NCI-H460 (cell line): ENCODE data around the gene NSUN3. TPM values are rescaled to one million over a fixed set of nuclear protein-coding genes. Genes with fewer than 3 reads are reported as not detected.
"Not testable (repeated sequence)": the region's sequence is repeated elsewhere in the genome, so short reads cannot be mapped to it uniquely, and the experiment has no call there.

ENCODE experiments used
- DNase-seq: peaks from one replicate; pipeline ENCODE4 v3.0.0-alpha.2; 2016; ENCODE audit warnings: low read depth; ENCODE audit errors: extremely low read depth
- total RNA-seq: library from RNA; depleted of rRNA; stranded (reverse); fragments of >200 nt; shearing (Covaris generic); gene quantifications from 2 replicates; pipeline ENCODE4 v1.2.3, GENCODE V29; 2014

Gene NSUN3
- total RNA-seq, 1 experiment from 2014 or later: 54.5 TPM

DNA sequence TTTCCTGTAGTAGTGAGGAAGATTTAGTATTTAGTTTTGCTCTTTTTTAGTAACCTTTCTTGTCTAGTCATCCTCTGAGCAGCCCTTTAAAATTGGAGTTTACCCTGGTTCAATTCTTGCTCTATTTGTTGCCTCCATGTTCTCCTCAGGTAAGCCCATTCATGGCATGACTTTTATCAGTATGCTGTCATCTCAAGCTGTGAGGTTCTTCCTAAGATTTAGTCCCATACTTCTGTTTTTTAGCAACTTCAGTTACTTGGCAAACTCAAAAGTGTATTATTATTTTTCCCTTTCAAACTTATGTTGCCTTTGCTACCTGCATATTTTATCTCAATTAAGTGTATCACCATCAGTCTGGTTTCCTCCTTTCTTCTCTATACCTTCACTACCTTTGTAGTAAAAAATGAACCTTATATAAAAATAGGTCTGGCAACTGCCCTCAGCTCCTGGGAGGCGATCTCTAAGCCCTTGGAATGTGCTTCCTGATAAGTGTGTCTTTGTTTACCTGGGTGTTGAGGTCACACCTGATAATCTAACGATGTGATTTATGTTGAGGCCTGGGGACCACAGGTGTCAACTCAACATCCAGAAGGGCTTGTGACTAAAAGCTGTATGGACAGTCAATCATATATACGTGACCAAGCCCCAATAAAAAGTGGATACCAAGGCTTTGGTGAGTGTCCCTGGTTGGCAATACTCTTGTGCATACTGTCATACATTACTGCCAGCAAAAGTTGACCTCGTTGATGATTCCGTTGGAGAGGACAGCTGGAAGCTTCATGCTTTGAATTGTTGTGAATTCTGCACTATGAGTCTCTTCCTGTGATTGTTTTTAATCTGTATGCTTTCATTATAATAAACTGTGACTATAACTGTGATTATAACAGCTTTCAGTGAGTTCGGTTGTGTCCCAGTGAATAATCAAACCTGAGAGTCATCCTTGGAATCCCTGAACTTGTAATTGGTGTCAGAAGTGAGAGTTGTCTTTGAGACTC lies 3.9 kb downstream of the NSUN3 start:
- DNase-seq: no peak

- no peak for DNase-seq
Observed at GRCh38 chr3:94069194-94069813, 6.4 kb downstream of the NSUN3 start.

DNA sequence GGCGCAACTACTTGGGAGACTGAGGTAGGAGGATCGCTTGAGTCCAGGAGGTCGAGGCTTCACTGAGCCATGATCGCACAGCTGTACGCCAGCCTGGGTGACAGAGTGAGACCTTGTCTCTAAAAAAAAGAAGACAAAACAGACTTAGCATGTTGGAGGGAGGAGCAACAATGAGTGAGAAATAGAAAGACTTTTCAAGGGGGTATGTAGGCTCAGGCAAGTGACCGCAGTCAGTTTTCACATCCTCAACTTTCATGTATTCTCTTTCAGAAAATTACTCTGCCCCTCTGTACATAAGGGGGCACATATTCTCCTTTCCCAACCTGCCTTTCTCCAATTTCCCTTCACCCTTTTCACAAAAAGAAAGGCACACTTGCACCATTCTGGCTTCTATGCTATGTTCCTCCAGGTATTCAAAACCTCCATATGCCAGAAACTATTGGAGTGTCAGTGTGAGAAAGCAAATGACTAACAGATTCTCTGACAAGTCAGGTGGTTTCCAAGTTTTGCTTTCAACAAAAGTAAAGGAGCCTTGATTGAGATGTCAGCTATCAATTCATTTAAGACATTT lies 7.6 kb downstream of the NSUN3 start:
- DNase-seq: no peak

GRCh38 chr3:94071713-94072284 lies 8.9 kb downstream of the NSUN3 start:
- no peak for DNase-seq

DNA sequence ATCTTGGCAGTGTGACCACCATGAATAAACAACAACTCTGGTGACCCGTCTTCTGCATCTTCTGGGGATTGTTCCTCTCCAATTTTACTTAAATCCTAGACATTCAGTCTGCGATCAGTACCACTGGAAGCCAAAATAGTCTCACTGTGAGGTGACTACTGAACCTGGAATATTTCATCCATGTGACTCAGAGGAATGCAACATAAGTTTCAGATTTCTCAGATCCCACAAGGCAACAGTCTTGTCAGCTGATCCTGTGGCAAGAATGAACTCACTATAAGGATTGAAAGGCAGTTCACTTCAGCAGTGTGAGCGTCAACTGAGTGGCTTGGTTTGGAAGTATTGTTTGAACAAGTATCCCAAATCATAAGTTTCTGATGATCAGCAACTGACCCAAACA lies 13.2 kb downstream of the NSUN3 start:
- no peak for DNase-seq

DNA sequence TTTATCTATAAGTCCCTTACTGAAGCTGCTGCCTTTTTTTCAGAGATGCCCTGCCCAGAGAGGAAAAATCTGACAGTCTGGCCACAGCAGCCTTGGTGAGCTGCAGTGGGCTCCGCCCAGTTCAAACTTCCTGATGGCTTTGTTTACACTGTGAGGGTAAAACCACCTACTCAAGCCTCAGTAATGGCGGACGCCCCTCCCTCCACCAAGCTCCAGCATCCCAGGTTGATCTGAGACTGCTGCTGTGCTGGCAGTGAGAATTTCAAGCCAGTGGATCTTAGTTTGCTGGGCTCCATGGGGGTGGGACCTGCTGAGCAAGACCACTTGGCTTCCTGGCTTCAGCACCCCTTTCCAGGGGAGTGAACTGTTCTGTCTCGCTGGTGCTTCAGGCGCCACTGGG lies 17.7 kb downstream of the NSUN3 start:
- not testable (repeated sequence) for DNase-seq

GRCh38 chr3:94081884-94082283 lies 19.0 kb downstream of the NSUN3 start:
- no peak for DNase-seq

DNA sequence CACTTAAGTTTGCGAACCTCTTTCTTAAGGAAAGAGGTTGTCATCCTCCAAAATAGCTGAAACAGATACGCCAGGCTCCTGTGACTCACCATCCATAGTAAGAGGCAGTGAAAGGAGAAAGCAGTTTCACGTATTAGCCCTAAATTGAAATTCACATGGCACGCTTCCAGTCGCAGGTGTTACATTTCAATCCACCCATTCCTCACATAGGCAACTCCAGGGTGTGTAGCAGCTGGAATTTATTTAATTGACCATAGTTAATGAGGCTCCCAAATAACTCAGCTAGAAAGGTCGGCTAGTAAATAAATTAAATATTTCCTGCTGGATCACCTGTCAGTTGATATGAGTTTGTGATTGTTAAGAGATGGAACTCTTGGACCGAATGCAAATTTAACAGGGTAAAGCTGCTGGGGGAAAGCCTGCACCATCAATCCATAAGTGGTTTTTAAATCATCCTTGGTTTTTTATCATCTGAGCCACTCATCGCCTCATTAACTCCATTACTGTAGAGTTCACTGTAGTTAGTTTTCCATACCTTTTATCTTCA lies 19.6 kb downstream of the NSUN3 start:
- DNase-seq: no peak

DNA sequence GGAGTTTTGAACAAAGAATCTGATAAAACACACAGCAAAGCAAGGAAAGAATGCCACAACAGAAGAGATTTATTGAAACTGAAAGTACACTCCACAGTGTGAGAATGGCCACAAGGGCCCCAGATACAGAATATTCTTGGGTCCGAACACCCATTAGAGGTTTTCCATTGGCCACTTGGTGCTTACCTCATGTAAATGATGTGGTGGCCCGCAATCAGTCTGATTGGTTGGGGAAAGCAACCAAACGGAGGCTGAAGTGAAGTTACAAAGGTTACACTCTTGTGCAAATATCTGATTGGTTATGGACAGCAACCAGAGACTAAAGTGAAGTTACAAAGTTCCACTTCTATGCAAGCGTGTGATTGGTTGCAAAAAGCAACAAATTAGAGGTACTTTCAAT lies 20.4 kb downstream of the NSUN3 start:
- no peak for DNase-seq

DNA sequence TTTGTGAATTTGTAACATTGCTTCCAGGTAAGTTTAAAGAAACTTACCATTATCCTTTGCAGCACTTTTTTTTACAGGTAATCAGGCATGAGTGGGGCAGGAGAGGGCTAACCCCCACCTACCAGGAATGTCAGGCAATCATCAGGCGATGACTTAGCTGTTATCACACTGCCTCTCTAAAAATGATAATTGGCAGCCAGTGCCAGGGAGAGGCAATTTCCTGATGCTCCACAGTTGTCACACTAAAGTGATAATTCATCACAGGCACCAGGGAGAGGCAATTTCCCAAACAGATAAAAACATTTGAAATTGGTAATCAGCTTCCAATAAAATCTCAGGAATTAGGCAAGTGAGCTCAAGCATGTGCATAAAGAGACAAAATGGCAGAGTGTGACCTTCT lies 26.3 kb downstream of the NSUN3 start:
- DNase-seq: no peak

DNA sequence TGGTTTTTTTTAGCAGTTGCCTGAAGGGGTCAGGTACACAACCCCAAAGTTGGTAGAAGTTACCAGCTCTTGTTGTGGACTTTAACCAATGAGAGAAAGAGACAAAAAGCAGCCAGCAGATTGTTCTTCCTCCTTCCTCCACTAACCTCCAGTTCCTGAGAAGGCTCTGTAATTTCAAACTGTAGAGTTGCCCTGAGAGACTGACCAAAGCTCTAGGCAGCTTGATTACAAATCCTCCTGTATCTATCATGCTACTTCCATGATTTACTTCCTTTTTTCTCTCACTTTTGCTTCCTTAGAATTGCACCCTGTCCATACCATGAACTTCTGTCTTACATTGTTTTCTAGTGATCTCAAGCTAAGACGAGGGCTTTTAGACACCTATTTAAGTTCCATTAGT lies 29.2 kb downstream of the NSUN3 start:
- DNase-seq: no peak

GRCh38 chr3:94093151-94093550 lies 30.3 kb downstream of the NSUN3 start:
- DNase-seq: no peak

GRCh38 chr3:94095111-94095510 lies 32.2 kb downstream of the NSUN3 start:
- no peak for DNase-seq

DNA sequence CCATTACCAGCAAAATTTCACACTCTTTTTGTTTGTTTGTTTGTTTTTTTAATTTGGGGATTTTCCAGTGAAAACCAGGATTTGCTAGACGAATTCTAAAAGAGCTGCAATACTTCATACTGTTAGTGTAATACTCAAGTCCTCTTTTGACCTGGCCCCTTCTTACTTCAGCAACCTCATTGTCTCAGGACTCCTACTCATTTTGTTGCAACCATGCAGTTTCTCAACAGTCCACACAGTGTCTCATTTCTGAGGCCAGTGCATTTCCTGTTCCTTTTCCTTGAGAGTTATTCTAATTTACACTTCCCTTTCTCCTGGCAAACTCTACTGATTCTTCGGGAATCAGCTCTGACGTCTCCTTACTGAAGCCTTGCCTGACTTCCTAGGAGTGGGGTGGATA lies 35.6 kb downstream of the NSUN3 start:
- DNase-seq: no peak

DNA sequence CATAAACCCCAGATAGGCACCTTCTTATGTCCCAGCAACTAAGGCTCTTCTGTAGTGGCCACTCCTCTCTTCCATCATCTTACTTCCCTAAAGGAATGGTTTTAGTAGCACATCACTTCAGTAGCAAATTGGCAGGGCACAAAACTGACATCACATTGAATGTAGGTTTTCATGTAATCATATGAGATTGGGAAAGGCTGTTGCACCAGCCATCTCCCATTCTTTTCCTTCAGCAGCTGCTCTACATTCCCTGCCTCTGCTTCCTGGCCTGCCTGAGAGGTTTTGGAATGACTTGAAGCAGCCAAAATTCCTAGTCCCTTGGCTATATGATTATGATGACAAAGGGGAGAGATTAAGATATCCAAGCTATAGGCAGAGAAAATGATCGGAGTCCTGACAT lies 36.5 kb downstream of the NSUN3 start:
- no peak for DNase-seq

- DNase-seq: no peak
Observed at GRCh38 chr3:94101860-94102259, 39.0 kb downstream of the NSUN3 start.

GRCh38 chr3:94106268-94106667 lies 43.4 kb downstream of the NSUN3 start:
- no peak for DNase-seq

DNA sequence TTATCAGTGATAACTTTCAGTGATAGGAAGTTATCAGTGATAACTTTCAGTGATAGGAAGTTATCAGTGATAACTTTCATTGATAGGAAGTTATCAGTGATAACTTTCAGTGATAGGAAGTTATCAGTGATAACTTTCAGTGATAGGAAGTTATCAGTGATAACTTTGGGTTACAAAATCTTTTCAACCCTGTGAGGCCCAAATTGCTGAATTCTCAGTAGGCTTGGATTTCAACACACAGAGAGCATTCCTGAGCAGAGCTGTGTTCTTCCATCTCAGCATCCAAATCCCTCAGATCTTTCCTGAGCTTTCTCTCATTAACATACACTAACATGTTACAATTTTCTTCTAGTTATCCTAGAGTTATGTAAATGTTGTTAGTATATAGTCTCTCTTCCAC lies 47.4 kb downstream of the NSUN3 start:
- DNase-seq: not testable (repeated sequence)

- DNase-seq: no peak
Observed at GRCh38 chr3:94110854-94111253, 48.0 kb downstream of the NSUN3 start.

DNA sequence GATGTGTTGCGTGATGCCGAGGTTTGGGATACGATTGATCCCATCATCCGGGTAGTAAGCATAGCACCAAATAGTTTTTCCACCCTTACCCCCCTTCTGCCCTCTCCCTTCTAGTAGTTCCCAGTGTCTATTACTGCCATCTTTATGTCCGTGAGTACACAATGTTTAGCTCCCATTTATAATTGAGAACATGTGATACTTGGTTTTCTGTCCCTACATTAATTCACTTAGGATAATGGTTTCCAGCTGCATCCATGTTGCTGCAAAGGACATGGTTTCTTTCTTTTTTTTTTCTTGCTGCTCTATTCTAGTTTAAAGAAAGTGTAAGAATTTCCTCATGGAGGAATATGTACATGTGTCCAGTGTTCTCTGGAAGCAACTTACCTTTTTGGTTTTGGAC lies 51.8 kb downstream of the NSUN3 start:
- DNase-seq: no peak

DNA sequence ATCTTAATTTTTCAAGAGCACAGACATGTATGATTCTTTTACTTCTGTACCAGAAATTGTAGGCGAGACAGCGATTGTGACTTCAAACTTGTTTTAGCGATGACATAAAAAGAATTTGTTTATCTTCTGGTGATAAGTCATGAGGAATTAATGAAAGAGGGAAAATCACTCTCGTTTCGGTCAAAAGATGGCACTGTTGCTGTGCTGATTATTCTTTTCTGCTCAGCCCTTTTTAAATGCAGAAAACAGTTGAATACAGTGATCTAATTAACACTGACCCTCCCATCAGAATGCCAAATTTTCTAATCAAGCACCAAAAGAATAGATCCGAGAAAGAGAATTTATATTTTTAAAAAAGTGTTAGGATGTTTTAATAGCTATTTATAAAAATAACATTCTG lies 52.6 kb downstream of the NSUN3 start:
- peak; percentile 19 for DNase-seq
